GM10266 (cell line): Measurements from ENCODE around the gene TMBIM6.

Source experiments
- DNase-seq: peaks from one replicate; pipeline ENCODE4 v3.0.0; 2012; ENCODE audit errors: extremely low spot score
- CTCF ChIP-seq: IDR thresholded peaks from 2 replicates; pipeline ENCODE4 v1.5.1; 2012; ENCODE audit warnings: mild to moderate bottlenecking, low read depth; ENCODE audit not compliant: control insufficient read depth, insufficient read depth; ENCODE audit errors: missing control alignments

TMBIM6 gene

GRCh38 chr12:49790741-49791555, 49.6 kb downstream of the TMBIM6 start:
- no peak for DNase-seq
- no peak for TF ChIP-seq CTCF

DNA sequence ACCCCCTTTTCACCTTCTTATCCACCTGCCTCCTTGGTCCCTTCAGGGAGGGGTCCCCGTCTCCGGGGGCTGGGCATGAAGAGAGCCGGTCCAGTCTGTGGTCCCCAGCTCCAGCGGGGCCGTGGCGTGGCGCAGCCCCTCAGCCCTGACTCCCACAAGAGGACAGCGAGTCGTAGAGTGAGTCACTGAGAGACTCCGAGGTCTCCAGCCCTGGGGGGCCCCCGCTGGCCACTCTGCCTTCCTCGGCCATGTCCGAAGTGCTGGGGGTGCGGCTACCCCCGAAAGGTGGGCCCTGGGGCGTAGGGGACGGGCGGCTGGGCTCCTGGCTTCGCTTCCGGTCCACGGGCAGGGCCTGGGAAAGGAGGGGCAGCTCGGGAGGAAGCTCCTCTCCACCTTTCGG, 50.3 kb downstream of the TMBIM6 start:
- TF ChIP-seq CTCF = no peak
- DNase-seq = no peak

GRCh38 chr12:49792181-49792970, 51.0 kb downstream of the TMBIM6 start:
- DNase-seq = no peak
- TF ChIP-seq CTCF = no peak

GRCh38 chr12:49792976-49793580, 51.7 kb downstream of the TMBIM6 start:
- DNase-seq = no peak
- no peak for TF ChIP-seq CTCF

DNA sequence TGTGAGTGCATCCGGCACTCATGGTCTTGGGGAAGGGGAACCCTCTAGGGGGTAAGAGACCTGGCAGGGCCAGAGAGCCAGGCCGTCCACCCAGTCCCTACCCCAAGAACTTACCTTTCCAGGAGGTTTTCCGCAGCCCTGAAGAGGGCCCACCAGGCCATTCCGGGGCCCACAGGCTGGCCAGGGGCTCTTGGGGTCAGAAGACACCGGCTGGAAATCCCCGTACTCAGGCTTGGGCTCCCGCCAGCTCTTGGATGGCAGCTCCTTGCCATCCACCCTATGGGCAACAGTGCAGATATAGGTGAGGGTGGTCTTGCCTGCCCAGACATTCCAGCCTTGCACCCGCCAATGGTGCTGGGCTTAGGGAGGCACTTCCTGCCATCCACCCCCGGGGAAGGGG, 52.3 kb downstream of the TMBIM6 start:
- DNase-seq = no peak
- TF ChIP-seq CTCF = no peak

DNA sequence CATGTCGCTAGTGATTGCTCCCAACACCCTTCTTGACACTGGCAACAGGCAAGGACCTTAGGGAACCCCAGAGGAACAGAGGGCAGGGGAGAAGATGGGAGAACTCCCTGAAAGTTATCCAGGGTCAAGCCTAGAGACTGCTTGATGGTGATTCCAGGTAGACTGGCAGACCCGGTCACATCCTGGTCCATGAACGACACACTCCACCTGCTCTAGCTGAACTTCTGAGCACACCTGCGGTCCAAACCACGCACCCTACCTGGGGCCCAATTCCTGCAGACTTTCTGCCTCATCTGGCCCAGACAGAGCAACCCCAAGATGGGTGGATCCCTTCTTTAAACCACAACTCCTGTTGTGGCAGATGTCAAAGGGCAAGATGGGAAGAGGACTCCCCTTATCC, 52.7 kb downstream of the TMBIM6 start:
- DNase-seq = no peak
- no peak for TF ChIP-seq CTCF
